ENCODE results near the gene MCC.
"Not testable (repeated sequence)": the region's sequence is repeated elsewhere in the genome, so short reads cannot be mapped to it uniquely, and the experiment has no call there.

Gene MCC

GRCh38 chr5:113084402-113085083 is 403.7 kb downstream of the MCC start:
- TF ChIP-seq CTCF (IDR thresholded peaks at IDR 0.05; ENCODE audit: insufficient read depth, low read length, poor library complexity, severe bottlenecking) = no peak
- no peak for DNase-seq (ENCODE audit: extremely low read depth, insufficient read length)
- Histone ChIP-seq H3K27me3 (replicated peaks; ENCODE audit: control insufficient read depth, insufficient read depth, low read length) (no peaks in the 10 kb centered on the region; the same call in 1 of the 2 replicates), H3K36me3 (ENCODE audit: control insufficient read depth, insufficient read depth, low read length) (no peaks in the 10 kb centered on the region), H3K4me3 (replicated peaks; ENCODE audit: low read depth, low read length) (no peak overlapping the region)

- no peaks in the 10 kb centered on the region for H3K36me3 ChIP-seq (ENCODE audit: control insufficient read depth, insufficient read depth, low read length)
Measured at GRCh38 chr5:113083481-113083880, 404.8 kb downstream of the MCC start.

GRCh38 chr5:113082547-113082905 is 405.7 kb downstream of the MCC start:
- Histone ChIP-seq H3K27me3 (replicated peaks; ENCODE audit: control insufficient read depth, insufficient read depth, low read length) (no peaks in the 10 kb centered on the region; the same call in 1 of the 2 replicates), H3K36me3 (ENCODE audit: control insufficient read depth, insufficient read depth, low read length) (no peaks in the 10 kb centered on the region), H3K4me3 (replicated peaks; ENCODE audit: low read depth, low read length) (no peak overlapping the region)
- DNase-seq (ENCODE audit: extremely low read depth, insufficient read length) = no peak
- no peak for TF ChIP-seq CTCF (IDR thresholded peaks at IDR 0.05; ENCODE audit: insufficient read depth, low read length, poor library complexity, severe bottlenecking)

More at GRCh38 chr5:113083481-113083880, 404.8 kb downstream of the MCC start:
- TF ChIP-seq CTCF (IDR thresholded peaks at IDR 0.05; ENCODE audit: insufficient read depth, low read length, poor library complexity, severe bottlenecking) = no peak
- DNase-seq (ENCODE audit: extremely low read depth, insufficient read length) = no peak
- no peak overlapping the region for H3K4me3 ChIP-seq (replicated peaks; ENCODE audit: low read depth, low read length)
- H3K27me3 ChIP-seq (replicated peaks; ENCODE audit: control insufficient read depth, insufficient read depth, low read length) = no peaks in the 10 kb centered on the region; the same call in 1 of the 2 replicates

GRCh38 chr5:113081881-113082546 is 406.2 kb downstream of the MCC start:
- no peaks in the 10 kb centered on the region for H3K36me3 ChIP-seq (ENCODE audit: control insufficient read depth, insufficient read depth, low read length)
- DNase-seq (ENCODE audit: extremely low read depth, insufficient read length) = no peak
- TF ChIP-seq CTCF (IDR thresholded peaks at IDR 0.05; ENCODE audit: insufficient read depth, low read length, poor library complexity, severe bottlenecking) = no peak

GRCh38 chr5:113081091-113081839 is 407.0 kb downstream of the MCC start:
- H3K27me3 ChIP-seq (replicated peaks; ENCODE audit: control insufficient read depth, insufficient read depth, low read length) = no peaks in the 10 kb centered on the region; the same call in 1 of the 2 replicates
- no peak for TF ChIP-seq CTCF (IDR thresholded peaks at IDR 0.05; ENCODE audit: insufficient read depth, low read length, poor library complexity, severe bottlenecking)
- H3K4me3 ChIP-seq (replicated peaks; ENCODE audit: low read depth, low read length) = no peak overlapping the region
- H3K36me3 ChIP-seq (ENCODE audit: control insufficient read depth, insufficient read depth, low read length) = no peaks in the 10 kb centered on the region
- DNase-seq (ENCODE audit: extremely low read depth, insufficient read length) = no peak

More at GRCh38 chr5:113081881-113082546, 406.2 kb downstream of the MCC start:
- Histone ChIP-seq H3K27me3 (replicated peaks; ENCODE audit: control insufficient read depth, insufficient read depth, low read length) (no peaks in the 10 kb centered on the region; the same call in 1 of the 2 replicates), H3K4me3 (replicated peaks; ENCODE audit: low read depth, low read length) (no peak overlapping the region)

- not testable (repeated sequence) for DNase-seq (ENCODE audit: extremely low read depth, insufficient read length); H3K36me3 ChIP-seq (ENCODE audit: control insufficient read depth, insufficient read depth, low read length); H3K27me3 ChIP-seq (replicated peaks; ENCODE audit: control insufficient read depth, insufficient read depth, low read length); H3K4me3 ChIP-seq (replicated peaks; ENCODE audit: low read depth, low read length)
Measured at GRCh38 chr5:113076649-113077048, 411.6 kb downstream of the MCC start.

Data from GM06990 (cell line).